GM21423 (cell line): ENCODE measurements around the gene ZIC2.

ENCODE experiments used
- ATAC-seq: cut with Tn5 transposase; IDR thresholded peaks from one replicate; pipeline ENCODE4 v1.9.1; 2021; ENCODE audit warnings: mild to moderate bottlenecking, moderate library complexity; ENCODE audit not compliant: unreplicated experiment

ZIC2 gene

DNA sequence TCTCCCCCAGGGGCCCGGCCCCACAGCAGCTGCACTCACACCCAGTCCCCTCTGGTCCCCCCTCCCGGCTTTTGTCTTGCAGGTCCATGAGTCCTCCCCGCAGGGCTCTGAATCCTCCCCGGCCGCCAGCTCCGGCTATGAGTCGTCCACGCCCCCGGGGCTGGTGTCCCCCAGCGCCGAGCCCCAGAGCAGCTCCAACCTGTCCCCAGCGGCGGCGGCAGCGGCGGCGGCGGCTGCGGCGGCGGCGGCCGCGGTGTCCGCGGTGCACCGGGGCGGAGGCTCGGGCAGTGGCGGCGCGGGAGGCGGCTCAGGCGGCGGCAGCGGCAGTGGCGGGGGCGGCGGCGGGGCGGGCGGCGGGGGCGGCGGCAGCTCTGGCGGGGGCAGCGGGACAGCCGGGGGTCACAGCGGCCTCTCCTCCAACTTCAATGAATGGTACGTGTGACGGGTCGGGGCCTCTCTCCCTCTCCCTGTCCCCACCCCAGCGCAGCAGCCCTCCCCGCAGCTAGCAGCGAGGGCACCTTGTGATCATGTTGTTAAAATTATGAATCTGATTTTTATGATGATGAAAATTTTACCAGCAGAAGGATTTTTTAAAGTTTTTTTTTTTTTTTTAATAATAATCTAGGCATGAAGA is 3.8 kb downstream of the ZIC2 start:
- no peak for ATAC-seq

DNA sequence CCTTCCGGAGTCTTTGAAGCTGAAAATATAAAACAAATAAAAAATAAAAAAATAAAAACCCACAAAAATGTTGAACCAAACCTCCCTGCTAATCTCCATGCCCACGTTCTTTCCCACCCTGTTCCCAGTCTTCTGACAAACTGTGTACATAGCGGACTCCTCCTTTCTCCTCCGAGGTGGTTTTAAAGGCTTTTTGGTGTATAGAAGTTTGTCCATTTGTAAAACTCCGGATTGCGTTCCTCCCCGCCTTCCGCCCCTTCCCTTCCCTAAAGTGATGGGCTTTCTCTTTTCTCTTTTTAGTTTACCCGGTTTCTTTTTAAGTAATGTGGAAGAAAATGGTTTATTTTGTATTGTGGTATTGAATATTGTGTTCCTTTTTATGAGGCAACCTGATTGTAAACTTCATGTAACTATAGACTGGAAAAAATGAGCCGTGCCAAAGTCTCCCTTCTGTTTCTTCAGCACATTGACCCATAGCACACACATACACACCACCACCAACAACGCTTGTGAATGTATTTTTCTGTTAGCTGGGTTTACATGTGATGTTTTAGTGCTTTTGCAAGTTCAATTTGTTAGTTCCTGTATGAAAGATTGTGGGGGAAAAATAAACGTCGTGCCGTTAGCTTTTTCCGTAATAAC is 4.4 kb downstream of the ZIC2 start:
- no peak for ATAC-seq

DNA sequence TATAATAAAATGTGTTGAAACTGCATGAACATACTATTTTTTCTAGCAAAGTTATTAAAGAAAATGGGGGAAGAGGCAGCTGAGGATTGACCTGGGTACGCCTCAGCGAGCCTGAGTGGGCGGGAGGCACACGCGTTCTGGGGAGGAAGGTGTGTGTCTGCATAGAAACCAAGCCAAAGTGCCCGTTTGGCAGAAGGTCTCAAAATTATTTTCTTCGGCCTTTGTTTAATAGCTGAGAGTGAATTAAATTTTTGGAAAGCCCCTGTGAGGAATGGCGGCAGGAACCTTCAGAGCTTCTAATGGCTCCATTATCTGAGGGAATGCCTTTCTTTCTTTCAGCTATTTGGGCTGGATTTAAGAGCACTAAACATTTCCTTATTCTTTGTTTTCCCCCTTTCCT is 5.2 kb downstream of the ZIC2 start:
- no peak for ATAC-seq

DNA sequence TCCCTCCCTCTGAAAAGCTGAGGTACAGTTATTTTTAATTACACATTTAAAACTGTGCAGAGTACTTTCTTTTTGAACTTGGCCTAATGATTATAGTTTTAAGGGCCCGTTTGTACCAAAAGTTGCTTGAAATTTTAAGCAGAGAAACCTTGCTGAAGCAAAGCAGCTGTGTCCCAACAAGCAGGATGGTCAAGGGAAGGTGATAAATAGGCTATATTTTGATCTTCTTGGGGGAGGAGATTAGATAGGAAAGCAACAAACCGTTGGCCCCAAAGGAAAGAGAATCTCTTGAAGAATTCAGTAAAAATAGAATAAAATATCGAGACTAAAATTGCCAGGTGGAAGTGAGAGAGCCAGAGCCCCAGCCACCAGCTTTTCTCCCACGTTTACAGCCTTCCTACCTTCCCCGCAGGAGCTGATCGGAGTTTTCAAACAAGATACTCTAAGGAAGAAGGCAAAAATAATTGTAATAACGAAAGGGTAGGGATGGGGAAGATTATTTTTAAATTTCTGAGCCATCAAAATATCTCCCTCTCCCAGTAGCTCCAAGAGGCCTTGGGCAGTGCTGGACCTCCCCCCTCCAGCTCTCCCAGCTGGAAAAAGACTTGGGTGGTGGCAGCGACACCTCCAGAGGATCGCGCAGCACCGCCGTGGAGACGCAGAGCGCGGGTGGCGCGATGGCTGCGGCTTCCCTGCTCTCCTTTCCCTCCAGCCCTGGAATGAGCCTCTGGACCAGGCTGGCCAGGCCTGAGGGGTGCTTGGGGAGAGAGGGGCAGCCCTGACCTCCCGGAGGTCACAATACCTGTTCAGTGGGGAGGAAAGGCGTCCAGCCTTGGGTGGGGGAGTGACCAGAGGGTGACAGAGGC is 5.8 kb downstream of the ZIC2 start:
- no peak for ATAC-seq

DNA sequence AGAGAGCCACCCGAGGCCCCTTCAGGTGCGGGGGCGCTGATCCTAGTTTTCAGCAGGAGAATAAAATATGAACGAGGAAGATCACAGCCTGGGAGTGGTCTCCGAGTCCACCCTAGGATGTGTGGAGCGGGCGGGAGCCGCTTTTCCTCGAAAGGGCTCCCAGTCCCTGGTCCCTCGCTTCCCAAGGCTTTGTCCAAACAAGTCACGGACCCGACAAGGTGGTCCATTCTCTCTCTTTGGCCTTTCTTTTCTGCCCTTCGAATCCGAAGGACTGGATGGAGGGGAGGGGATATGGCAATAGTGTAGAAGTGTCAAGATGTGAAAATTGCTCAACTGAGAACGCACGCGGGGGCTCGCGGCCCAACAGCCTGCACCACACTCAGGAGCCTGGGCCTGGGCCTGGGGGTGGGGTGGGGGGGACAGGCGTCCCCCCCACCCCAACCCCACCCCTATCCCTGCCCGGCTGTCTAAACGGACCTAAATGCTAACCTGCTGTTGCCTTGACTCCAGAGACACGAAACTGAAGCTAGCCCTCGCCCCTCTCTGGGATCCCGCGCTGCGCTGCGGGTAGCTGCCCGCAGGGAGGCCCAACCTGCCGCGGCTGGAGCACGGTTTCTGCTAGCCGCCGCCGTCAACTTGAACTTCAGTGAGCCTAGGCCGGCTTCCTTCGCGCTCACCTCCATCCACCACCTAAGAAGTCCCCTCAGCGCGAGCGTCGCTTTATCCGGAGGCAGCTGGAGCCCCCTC is 7.1 kb downstream of the ZIC2 start:
- ATAC-seq = no peak

DNA sequence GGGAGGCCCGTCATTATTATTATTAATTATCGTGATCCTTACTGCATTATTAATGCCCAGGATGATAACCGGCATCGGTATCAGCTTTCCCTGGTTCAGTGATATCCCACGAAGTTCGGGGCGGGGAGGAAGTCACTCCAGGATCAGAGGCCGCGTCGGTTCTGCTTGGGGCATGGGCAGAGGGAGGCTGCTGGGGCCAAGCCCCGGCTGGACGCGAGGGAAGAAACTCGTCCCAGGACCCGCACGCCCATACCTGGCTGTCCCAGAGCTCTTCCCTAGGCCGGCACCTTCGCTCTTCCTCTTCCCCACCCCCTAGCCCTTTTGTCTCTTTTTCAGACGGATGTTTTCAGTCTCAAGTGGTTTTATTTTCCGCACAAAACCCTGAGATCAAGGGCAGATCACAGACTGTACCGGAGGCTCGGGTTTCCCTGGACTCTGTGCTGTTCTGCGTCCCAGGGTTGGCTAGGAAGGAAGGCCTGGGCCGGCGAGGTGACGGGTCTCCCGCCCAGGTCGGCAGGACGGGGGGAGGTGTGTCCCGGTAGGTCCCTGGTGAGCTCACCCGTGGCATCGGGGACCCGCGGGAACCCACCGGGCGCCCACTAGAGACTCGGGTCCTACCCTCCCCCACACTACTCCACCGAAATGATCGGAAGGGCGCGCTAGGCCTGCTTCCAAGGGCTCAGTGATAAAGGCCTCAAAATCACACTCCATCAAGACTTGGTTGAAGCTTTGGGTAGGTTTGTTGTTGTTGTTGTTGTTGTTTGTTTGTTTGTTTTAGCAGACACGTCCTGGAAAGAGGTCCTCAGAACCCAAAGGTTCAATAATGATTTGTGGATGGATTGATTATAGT is 7.9 kb downstream of the ZIC2 start:
- ATAC-seq = no peak

DNA sequence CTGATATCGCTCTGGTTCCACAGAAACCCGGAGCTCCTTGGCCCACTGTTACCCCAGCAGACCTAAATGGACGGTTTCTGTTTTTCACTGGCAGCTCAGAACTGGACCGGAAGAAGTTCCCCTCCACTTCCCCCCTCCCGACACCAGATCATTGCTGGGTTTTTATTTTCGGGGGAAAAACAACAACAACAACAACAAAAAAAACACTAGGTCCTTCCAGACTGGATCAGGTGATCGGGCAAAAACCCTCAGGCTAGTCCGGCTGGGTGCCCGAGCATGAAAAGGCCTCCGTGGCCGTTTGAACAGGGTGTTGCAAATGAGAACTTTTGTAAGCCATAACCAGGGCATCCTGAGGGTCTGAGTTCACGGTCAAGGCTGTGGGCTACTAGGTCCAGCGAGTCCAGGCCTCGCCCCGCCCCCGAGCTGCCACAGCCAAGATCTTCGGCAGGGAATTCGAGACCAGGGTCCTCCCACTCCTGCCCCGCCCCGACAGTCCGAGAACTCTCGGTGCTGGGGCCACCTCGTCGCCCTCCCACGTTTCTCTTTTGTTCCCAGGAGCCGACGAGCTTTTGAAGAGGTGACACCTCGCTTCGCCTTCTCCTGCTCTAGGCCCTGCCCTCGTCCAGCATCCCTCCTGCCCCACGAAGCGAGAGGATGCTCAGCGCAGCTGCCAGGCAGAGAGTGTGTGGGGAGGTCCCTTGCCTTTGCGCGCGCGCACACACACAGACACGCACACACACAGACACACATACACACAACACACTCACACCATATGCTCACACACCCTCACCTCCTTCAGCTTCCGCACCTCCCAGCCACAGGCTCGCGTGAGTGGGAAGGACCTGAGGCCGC is 8.8 kb downstream of the ZIC2 start:
- no peak for ATAC-seq

DNA sequence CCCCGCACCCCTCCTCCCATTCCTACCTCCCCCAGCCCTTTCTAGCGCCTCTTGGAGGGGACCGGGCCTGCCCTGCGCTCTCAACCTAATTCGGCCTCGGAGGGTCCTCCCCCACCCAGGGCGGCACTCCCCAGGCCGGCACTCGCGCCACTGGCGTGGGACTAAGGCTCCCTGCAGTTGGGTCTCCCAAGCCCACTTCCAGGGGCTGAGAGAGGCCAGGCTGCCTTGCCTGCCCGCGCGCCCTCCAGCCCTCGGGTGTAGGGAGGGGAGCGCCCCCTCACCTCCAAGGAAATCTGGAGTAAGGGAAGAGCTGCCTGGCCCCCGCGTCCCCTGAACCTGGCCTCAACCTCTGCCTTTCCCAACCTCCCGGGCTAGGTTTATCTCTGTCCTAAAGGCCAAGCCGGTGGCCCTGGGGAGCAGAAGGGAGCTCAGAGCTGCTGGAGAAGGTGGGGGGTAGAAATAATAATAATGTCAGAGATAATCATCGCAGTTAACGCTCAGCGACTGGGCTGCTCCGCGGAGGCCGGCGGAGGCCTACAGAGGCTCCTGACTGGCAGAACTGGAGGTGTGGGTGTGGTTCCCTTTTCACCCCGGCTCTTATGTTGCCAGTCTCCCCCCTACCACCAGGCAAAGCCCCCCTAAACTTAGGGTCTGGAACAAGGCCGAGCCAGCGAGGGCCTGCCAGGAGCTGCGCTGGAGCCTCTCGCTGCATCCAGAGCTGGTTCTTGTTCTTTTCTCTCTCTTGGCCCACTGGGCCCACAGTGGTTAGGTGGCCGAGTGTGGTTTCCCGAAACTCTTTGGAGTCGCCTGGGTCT is 9.6 kb downstream of the ZIC2 start:
- no peak for ATAC-seq

DNA sequence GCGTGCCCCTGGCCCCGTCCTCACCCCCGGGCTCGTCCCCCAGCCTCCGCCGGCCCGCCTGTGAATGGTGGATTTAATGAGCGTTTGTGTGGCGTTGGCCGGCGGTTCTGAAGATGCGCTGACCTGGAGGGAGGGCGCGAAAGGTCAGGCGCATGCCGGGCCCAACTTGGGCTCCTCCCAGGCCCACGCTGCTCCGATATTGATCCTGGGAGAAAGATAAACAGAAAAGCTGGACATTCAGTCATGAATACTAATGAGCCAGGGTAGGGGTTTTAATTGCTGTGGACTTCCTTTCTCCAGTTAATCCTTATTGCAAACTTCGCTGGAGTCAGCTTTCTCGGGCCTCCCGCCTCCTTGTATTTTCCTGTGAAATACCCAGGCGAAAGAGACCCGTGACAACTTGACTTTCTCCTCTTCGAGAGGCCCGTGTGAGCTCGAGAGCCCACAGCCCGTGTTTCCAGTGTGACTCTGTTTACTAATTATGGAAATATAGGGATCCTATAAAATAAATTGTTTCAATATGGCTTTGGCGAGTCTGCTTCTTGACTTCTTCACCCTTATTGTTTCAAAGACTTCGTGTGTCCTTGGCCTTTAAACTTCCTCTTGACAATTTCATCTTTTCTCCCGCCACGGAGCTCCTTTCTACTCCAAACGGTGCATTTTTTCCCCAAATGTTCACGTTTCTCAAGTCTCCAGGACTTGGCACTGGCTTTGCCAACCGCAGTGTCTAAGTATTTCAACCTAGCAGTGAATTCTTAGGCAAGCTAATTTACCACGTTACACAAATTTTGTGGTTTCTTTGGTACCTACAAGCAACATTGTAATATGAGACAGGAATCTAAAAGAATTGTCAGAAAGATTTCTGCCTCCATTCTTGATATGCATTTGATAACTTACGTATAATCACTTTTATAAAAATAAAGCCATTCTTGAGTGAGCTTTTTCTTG is 10.5 kb downstream of the ZIC2 start:
- ATAC-seq = no peak

DNA sequence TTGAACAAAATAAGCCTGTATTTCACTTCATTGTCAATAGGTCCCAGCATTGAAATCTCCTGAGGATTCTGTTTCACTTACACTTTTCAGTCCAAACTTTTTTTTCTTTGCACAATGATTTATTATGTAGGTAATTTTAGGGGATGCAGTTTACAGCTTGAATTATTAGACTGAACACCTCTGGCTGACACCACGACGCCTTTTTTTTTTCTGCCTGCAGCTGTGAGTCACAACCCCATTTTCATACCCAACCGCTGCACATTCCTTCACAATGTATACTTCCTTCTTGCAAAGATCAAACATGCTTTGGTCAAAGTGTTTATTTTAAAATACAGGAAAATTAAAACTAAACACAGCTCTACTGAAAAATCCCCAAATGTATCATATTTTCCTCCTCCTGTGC is 11.4 kb downstream of the ZIC2 start:
- ATAC-seq = no peak

DNA sequence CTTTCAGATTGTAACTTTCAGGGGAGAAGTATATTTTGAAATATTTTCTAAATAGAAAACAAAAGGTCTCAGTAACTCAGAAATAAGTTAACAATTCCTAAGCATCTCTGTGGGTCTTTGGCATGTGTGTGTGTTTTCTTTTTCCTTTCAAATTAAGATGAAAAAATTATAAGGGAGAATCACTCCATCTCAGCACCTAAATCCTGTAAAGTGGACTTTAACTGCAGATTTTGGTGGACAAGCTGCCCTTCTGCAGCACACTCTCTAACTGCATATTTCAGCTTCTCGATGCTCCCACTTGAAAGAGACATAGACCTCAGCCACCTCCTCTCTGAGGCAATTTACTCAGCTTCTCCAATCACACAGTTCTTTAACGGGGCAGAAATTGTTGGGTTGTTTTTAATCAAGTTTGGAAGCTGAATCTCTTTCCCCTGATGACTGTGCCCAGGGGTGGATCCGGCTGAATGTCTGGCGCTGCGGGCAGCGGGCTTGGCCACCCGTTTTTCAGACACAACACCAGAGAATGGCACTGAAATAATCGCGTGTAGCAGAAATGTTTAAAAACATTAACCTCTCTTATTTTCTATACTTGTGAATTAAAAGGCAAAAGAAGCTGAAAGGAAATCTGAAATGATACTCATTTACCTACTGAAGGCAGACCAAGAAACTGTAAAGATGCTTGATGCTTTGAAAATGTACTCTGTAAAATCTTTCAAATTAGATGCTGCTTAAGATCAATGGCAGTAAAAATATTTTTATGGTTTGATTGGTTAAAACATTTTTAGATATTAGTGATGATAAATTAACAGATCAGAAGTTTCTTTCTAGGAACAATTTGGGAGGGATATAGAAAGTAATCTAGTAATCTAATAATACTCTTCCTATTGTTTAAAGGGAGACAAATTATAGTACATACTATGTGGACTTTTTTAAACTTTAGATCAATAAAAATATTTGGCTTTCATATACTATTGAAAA is 12.4 kb downstream of the ZIC2 start:
- ATAC-seq = no peak

DNA sequence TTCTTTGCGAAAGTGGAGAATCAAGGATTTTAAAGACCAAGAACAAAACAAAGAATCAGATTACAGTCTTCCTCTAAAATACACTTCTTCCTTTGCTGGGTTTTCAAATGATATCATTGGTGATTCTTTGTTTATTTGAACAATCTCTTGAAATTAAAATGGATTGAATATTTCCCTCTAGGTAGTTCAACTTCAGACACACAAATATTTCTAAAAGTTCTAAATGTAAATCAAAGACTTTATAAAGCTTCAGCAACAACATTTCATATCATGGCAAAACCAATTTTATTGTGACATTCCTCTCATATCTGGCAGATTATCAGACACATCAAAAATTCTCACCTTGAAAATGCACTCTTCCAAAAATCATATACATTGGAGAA is 13.0 kb downstream of the ZIC2 start:
- ATAC-seq = no peak

DNA sequence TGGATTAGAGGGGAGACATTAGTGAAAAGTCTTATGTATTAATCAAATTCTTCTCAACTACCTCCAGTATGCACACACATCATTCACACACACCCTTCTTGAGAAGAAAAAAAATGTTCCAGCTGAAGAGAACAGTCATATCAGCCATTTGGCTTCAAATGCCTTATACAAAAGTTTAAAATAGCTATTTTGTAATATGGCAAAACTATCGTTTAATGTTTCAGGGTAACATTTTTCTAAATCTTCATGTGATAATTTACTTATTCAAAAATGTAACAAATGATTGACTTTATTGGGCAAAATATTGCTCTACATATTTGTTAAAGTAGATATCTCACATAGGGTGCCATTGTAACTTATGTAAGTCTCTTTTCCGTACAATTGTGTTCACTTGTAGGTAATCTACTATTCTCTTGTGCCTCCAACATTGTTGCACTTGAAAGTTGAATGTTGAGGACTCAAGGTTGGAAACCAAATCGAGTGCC is 13.6 kb downstream of the ZIC2 start:
- no peak for ATAC-seq

DNA sequence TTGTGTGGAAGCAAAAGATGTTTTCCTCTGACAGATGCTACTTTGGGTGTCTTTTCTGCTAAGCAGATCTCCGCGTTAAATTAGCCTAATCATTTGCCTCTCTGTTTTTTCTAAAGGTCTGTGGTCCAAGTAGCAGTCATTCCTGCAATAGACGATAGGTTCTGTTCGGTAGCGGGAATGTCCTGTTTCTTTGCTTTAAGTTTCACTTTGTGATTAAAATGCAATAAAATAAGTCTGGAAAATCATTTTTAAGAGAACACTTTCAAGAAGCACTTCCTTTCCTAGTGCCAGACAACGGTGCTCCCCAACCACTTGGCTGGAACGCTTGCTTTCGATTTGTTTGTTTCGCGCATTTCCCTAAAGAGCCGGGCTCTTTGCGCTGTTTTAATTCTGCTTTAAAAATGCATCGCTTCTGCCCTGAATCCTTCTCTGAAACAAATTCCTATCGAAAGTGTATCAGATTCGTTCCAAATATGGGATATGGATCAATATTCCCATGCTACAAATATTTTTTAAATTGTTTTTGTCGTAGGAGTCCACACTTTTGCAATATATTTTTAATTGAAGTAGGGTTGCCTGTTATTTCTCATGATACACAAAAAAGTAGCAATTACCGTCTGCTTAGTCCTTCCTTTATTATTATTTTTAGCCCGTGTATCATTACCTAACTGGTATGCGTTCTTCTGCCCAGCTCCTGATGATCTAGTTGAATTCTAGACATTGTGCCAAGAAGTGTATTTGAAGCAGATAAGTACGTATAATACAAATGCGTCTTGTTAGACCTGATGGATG is 14.2 kb downstream of the ZIC2 start:
- no peak for ATAC-seq

DNA sequence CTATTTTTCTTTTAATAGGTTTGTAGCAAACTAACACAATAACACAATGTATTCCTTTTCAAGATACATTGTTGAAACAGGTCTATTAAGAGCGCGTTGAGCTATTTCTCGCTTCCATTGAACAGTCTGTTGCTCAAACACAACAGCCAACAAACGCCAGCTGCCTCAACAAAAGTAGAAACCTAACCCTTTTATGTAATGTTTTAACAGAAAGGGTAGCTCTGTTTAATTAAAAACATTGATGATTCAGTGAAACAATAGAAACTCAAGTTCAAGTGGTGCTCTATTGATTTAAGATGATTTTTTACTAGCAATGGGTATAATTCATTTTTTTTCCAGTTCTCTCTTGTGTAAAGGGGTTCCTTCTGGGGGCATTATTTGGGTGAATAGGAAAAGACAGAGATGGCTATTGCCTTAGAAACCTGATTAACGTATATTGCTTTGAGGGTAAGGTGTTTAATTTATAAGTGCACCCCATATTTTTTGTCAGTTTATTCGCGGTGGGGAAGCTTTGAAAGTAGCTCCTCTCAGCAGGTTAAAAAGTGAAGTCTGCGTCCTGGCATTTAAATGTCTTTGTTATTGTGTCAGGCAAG is 14.9 kb downstream of the ZIC2 start:
- no peak for ATAC-seq
